SKM-1 treated with dmso at 0.1 percent for 144 hours (cell line): Measurements from ENCODE around the gene PRAMEF2.
"Not testable (repeated sequence)": the region's sequence is repeated elsewhere in the genome, so short reads cannot be mapped to it uniquely, and the experiment has no call there.

Source experiments
- DNase-seq: peaks from one replicate; lab custom pipeline; 2025; ENCODE audit not compliant: unreplicated experiment; lab: John Stamatoyannopoulos, UW

The PRAMEF2 gene, protein sequence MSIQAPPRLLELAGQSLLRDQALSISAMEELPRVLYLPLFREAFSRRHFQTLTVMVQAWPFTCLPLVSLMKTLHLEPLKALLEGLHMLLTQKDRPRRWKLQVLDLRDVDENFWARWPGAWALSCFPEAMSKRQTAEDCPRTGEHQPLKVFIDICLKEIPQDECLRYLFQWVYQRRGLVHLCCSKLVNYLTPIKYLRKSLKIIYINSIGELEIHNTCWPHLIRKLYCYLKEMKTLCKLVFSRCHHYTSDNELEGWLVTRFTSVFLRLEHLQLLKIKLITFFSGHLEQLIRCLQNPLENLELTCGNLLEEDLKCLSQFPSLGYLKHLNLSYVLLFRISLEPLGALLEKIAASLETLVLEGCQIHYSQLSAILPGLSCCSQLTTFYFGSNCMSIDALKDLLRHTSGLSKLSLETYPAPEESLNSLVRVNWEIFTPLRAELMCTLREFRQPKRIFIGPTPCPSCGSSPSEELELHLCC

DNA sequence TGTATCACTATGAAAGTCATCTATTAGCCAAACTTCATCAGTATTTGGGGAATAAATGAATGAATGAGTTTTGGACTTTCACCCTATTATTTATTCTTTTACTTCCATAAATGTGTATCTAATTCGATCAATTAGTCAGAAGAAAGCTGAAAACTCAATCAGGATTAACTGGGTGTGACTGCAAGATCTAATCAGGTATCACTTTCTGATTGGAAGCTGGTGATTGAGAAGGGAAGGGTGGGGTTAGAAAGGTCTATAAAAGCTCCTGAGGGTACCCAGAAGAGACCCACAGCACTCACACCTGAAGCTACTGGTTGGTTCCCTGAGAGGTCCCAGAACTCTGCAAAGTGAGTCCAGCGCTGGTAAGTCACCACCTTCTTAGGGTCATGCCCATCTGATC is at the start of gene PRAMEF2:
Gene PRAMEF2 (plus strand): TSS at position 301 of the 400 bp plus-strand sequence. CDS start 1,924 bp downstream, outside the sequence.
- DNase-seq, result not testable (repeated sequence)

DNA sequence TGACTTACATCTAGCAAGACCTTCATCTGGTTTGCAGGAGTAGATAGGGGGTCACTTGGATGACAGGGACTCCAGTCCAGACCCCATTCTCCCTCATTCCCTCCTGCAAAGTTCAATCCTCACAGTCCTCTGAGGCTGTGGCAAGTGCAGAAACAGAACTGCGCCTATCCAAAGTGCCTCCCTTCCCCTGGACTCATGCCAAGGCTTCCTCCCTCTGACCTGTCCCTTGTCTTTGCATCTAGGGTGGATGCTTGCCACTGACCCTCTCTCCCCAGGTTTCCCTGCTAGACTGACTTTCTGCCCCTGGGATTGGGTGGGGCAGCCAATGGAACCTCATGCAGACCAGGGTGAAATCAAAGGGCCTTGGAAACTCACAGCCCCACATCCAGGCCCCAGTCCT is 47.0 kb upstream of the PRAMEF2 start:
- no peak for DNase-seq

DNA sequence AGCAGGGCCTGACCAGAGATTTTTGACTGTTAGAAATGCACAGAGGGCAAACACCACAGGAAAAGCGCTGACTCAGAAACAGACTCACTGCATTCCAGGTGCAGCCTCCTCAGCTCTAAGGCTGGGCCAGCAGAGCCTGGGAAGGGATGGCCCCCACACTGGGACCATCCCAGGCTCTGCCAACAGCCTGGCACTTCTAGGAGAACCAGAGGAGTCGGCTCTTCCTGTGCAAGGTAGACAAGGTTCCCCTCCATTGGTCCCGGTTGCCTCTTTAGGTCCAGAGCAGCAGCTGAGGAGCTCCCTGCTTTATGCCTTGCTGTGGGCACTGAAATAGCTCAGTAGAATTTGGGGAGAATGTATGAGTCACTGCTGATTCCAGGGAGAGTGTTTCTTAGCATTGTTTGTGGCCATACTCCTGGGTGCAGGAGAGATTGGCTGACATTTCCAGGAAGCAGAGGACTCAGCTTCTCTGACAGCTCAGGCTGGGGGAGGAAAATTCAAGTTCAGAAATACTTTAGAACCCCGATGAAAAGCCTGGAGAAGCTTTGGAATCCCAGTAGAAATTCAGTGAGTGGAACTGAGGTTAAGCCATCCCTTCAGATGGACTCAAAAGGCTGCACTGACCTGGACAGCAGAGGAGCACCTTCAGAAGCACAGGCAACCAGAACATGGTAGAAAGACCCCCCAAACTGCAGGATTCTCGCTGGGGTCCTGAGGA is 46.0 kb upstream of the PRAMEF2 start:
- DNase-seq, result no peak

DNA sequence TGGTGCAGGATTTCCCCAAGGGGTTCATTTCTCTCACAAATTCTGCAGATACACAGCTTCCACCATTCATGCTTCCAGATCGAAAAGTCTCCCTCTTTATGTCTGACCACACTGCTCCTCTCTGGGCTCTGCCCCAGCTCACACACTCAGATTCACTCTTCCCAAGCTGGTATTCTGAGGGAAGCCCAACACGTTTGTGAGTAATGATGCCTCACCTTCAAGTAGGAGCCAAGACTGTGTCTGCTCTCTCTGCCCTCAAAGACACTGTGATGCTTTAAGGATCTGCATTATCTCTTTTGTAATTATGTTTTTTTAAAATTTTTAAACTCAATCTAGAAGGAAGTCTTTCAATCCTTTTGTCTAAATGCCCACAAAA is 45.5 kb upstream of the PRAMEF2 start:
- DNase-seq, result no peak

DNA sequence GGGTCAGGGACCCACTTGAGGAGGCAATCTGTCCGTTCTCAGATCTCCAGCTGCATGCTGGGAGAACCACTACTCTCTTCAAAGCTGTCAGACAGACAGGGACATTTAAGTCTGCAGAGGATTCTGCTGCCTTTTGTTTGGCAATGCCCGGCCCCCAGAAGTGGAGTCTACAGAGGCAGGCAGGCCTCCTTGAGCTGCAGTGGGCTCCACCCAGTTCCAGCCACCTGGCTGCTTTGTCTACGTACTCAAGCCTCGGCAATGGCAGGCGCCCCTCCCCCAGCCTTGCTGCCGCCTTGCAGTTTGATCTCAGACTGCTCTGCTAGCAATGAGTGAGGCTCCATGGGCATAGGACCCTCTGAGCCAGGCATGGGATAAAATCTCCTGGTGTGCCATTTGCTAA is 37.8 kb upstream of the PRAMEF2 start:
- DNase-seq, result not testable (repeated sequence)

DNA sequence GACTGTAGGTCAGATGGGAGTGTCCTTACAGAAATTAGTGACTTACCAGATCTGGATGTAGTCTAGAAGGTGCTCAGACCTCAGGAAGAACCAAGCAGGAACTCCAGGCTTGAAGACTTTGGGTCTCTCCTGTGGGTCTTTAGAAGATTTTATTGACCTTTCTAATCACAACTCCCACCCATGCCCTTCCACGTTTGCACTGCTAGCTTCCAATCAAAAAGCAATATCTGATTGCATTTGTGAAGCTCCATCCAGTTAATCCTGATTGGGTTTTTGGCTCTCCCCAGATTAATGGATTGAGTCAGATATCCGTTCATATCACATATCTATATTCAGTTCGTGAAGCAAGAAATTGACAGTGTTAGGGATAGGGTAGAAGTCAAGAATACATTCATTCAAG is 25.6 kb upstream of the PRAMEF2 start, which contains the start of gene PRAMEF11:
Gene PRAMEF11 (minus strand): TSS at position 101 of the 400 bp plus-strand sequence. CDS start 2,621 bp downstream, outside the sequence.
- DNase-seq, result not testable (repeated sequence)

DNA sequence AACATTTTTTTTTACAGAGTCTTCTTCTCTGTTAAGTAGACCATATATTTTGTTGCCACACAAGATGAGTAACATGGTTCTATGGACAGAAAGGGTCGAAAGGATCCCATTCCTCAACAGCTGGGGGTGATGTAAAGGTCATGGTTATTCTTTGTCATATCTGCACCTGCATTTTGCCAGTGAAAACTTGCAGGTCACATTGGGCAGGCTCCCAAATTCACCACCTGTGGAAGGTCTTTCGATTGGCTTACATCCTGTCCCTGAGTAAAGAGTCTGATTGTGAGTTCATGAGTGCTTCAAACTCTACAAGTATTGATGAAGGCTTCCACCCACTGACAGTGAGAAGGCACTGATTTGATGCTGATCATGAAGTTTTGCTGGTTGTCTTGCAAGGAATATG is 23.6 kb upstream of the PRAMEF2 start:
- not testable (repeated sequence) for DNase-seq

DNA sequence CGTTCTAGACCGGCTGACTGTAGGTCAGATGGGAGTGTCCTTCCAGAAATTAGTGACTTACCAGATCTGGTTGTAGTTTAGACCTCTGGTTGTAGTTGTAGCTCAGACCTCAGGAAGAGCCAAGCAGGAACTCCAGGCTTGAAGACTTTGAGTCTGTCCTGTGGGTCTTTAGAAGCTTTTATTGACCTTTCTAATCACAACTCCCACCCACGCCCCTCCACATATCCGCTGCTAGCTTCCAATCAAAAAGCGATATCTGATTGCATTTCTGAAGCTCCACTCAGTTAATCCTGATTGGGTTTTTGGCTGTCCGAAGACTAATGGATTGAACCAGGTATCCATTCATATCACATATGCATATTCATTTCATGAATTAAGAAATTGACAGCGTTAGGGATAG is 8.3 kb upstream of the PRAMEF2 start, which contains the start of gene HNRNPCL1:
Gene HNRNPCL1 (minus strand): TSS at position 101 of the 400 bp plus-strand sequence. CDS start 431 bp downstream, outside the sequence.
- DNase-seq, result not testable (repeated sequence)

DNA sequence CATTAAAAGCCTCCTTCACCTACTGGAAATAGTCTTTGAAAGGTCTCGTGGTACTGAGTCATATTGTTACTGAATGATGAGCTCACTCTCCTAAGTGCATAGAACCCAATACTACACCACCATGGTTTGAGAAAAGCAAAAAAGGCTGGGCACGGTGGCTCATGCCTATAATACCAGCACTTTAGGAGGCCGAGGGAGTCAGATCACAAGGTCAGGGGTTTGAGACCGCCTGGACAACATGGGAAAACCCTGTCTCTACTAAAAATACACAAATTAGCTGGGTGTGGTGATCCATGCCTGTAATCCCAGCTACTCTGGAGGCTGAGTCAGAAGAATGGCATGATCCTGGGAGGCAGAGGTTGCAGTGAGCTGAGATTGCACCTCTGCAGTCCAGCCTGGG is 5.1 kb upstream of the PRAMEF2 start:
- DNase-seq, result no peak

DNA sequence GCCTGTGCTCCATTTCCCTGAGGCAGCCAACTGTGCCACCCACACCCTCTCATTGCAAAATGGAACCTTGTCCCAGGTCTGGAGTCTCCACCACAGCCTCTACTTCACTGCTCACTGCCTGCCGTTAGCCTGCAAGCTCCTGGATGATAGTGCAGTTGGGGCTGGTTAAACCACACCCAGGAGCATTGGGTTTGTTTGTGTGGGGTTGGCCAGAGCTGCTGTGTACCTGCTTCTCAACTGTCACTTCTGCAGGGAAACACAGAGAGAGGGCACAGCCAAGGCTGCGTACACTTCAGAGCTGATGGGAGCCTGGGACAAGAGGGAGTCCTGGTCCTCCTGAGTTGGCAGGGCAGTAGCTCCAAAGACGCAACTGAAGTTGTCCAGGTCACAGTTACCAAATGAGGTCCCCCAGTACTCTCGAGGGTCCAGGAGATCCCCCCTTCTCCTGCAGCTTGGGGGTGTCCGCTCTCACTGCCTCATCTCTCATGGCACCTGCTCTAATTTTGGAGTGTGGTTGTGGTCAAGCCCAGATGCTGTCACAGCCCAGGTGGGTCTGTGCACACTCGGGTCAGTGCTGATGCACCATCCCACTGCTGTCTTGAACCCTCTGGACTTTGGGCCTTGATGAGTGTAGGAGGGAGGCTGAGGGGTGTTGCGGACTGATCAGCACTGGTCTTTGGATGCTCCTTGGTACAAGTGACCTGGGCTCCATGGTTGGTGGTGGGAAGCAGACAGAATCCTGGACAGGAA is 6.4 kb downstream of the PRAMEF2 start:
- not testable (repeated sequence) for DNase-seq

DNA sequence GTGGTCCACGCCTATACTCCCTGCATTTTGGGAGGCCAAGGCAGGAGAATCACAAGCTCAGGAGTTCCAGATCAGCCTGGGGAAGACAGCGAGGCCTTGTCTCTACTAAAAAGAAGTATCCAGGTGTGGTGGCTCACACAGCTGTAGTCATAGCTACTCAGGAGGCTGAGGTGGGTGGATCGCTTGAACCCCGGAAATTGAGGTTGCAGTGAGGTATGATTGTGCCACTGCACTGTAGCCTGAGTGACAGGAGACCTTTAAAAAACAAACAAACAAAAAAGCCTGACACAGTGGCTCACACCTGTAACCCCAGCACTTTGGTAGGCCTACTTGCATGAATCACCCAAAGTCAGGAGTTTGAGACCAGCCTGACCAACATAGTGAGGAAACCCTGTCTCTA is 21.6 kb downstream of the PRAMEF2 start:
- not testable (repeated sequence) for DNase-seq

DNA sequence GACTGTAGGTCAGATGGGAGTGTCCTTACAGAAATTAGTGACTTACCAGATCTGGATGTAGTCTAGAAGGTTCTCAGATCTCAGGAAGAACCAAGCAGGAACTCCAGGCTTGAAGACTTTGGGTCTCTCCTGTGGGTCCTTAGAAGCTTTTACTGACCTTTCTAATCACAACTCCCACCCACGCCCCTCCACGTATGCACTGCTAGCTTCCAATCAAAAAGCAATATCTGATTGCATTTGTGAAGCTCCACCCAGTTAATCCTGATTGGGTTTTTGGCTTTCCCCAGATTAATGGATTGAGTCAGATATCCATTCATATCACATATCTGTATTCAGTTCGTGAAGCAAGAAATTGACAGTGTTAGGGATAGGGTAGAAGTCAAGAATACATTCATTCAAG is 29.2 kb downstream of the PRAMEF2 start, which contains the start of gene PRAMEF4:
Gene PRAMEF4 (minus strand): TSS at position 101 of the 400 bp plus-strand sequence. CDS start 2,807 bp downstream, outside the sequence.
- DNase-seq, result not testable (repeated sequence)

DNA sequence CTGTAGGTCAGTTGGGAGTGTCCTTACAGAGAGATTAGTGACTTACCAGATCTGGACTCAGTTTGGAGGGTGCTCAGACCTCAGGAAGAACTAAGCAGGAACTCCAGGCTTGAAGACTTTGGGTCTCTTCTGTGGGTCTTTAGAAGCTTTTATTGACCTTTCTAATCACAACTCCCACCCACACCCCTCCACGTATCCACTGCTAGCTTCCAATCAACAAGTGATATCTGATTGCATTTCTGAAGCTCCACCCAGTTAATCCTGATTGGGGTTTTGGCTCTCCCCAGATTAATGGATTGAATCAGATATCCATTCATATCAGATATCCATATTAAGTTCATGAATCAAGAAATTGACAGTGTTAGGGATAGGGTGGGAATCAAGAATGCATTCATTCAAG is 41.3 kb downstream of the PRAMEF2 start, which contains the start of gene PRAMEF10:
Gene PRAMEF10 (minus strand): TSS at position 101 of the 400 bp plus-strand sequence. CDS start 2,423 bp downstream, outside the sequence.
- not testable (repeated sequence) for DNase-seq

DNA sequence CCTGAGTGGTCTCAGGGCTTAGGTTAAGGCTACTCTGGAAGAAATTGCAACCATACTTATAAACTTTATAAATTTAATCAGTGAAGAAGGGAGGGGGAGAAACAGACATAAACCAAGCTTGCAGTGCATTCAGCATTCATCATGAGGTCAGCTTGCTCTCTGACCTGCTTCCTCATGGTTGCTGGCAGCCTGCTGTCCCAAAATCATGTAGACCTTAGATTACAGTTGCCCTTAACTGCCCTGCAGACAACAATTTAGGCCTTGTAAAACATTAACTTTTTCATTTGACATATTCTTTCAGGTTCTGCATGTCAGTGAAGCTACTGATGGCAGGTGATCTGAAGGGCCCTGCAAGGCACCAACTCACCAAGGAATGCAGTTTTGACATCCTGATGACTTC is 42.3 kb downstream of the PRAMEF2 start:
- not testable (repeated sequence) for DNase-seq

DNA sequence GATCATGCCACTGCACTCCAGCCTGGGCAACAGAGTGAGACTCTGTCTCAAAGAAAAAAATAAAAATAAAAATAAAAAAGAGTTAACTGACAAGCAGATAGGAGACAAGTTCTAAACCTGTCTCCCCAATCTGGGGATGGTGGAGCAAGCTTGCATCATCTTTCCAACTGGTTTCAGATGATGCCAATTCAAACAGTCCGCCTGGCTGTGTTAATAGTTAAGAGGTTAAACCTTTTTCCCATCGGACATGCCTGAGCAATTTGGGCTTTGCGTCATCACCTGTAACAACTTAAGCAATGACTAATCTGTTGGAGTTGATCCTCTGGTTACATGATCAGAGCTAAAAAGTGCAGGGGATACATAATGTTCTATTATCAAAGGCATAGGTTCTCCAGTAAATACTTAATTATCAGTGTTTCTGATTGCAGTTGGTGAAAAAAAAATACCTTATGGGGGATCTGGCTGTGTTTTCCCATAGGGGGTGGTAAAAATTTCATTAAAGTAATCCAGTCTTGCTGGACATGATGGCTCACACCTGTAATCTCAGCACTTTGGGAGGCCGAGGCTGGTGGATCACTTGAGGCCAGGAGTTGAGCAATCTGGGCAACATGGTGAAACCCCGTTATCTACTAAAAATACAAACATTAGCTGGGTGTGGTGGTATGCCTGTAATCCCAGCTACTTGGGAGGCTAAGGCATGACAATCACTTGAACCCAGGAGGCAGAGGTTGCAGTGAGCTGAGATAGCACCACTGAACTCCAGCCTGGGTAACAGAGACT is 47.1 kb downstream of the PRAMEF2 start:
- not testable (repeated sequence) for DNase-seq
